GM12878 (cell line): ENCODE results near the gene LFNG. TPM values are rescaled to one million over a fixed set of nuclear protein-coding genes. Genes with fewer than 3 reads are reported as not detected.

Source experiments
- ATAC-seq: fragments of 200-7000 bp; cut with Tn5 transposase; 3 replicates; pipeline ENCODE4 v1.9.1; 2020; ENCODE audit warnings: mild to moderate bottlenecking, moderate library complexity
- BruUV-seq: library from RNA; stranded (reverse); fragments of 400-500 nt; replicated peaks from 2 replicates; lab custom pipeline; 2021; lab: Mats Ljungman, UMichigan
- CTCF ChIA-PET: fragments of 300-600 bp; sonication (Branson Sonifier 250); formaldehyde crosslinking; extraction: SDS; loops from one replicate; lab custom pipeline; 2021; ENCODE audit warnings: inconsistent platforms; lab: Yijun Ruan, JAX
- POLR2A ChIA-PET: fragments of 350-600 bp; formaldehyde crosslinking; extraction: SDS; loops from one replicate; lab custom pipeline; 2021; ENCODE audit warnings: inconsistent platforms; lab: Charles Lee
- RAD21 ChIA-PET: fragments of 300-600 bp; sonication (Branson Sonifier 250); formaldehyde crosslinking; loops from one replicate; lab custom pipeline; 2023; ENCODE audit warnings: antibody characterized with exemption; ENCODE audit not compliant: unreplicated experiment; lab: Charles Lee
- SMC1A ChIA-PET: fragments of 300-600 bp; sonication (Branson Sonifier 250); formaldehyde crosslinking; loops from one replicate; lab custom pipeline; 2023; ENCODE audit not compliant: unreplicated experiment, uncharacterized antibody; lab: Charles Lee
- DNase-seq: peaks from one replicate; pipeline ENCODE4 v3.0.0-alpha.2; 2011; ENCODE audit warnings: low read depth, low spot score
- FAIRE-seq: peaks from 3 replicates; lab custom pipeline; 2011; peaks lifted over from hg19 to GRCh38; lab: Jason Lieb, UNC
- H2AFZ ChIP-seq: 2 replicates; pipeline ENCODE4 v1.6.0; 2011; ENCODE audit warnings: low read depth, low read length, control low read depth; ENCODE audit not compliant: control insufficient read depth
- H3K27ac ChIP-seq: 2 replicates; pipeline ENCODE4 v1.5.1; 2011; ENCODE audit warnings: control low read depth; ENCODE audit not compliant: control insufficient read depth, insufficient read depth
- H3K27me3 ChIP-seq, 2 experiments: replicated peaks in 1 of 2; 2 replicates each; pipeline versions ENCODE4 v1.6.0 to v1.6.1; 2011; ENCODE audit warnings: low read length in 1 of 2; ENCODE audit not compliant: control insufficient read depth in 2 of 2, insufficient read depth in 2 of 2
- H3K36me3 ChIP-seq, 2 experiments: 2 replicates each; pipeline ENCODE4 v1.5.1; 2011; ENCODE audit warnings: low read length in 1 of 2; ENCODE audit not compliant: control insufficient read depth in 2 of 2, insufficient read depth in 2 of 2
- H3K4me1 ChIP-seq: 2 replicates; pipeline ENCODE4 v1.6.1; 2011; ENCODE audit warnings: mild to moderate bottlenecking, low read length, moderate library complexity, mixed read lengths; ENCODE audit not compliant: control insufficient read depth, insufficient read depth
- H3K4me2 ChIP-seq: 2 replicates; pipeline ENCODE4 v1.6.0; 2011; ENCODE audit warnings: control low read depth; ENCODE audit not compliant: control insufficient read depth, insufficient read depth
- H3K4me3 ChIP-seq: fragments of 200-600 bp; sonication (generic); 2 replicates; pipeline ENCODE4 v1.5.1; 2016
- H3K79me2 ChIP-seq: 2 replicates; pipeline ENCODE4 v1.6.0; 2011; ENCODE audit warnings: low read length; ENCODE audit not compliant: control insufficient read depth, insufficient read depth
- H3K9ac ChIP-seq: 2 replicates; pipeline ENCODE4 v1.8.0; 2011; ENCODE audit warnings: low read length, control low read depth, mixed read lengths; ENCODE audit not compliant: control insufficient read depth, insufficient read depth
- H3K9me3 ChIP-seq: replicated peaks from 3 replicates; pipeline ENCODE4 v1.5.1; 2011; ENCODE audit warnings: mild to moderate bottlenecking, low read length; ENCODE audit not compliant: control insufficient read depth, insufficient read depth
- H4K20me1 ChIP-seq: 2 replicates; pipeline ENCODE4 v1.6.0; 2011; ENCODE audit not compliant: control insufficient read depth, insufficient read depth
- ATF2 ChIP-seq: IDR thresholded peaks from 2 replicates; pipeline ENCODE4 v1.6.1; 2012; ENCODE audit warnings: low read length, inconsistent platforms
- BACH1 ChIP-seq: fragments of 450-650 bp; IDR thresholded peaks from 2 replicates; pipeline ENCODE4 v1.6.1; 2017; ENCODE audit warnings: mild to moderate bottlenecking, borderline replicate concordance
- CEBPB ChIP-seq, 2 experiments: fragments of 150-350 bp in 1 of 2; IDR thresholded peaks; 2 replicates each; pipeline ENCODE4 v1.6.1; 2012 to 2014; ENCODE audit warnings: low read depth in 2 of 2, low read length in 2 of 2, borderline replicate concordance in 1 of 2, inconsistent platforms in 1 of 2
- ELK1 ChIP-seq: IDR thresholded peaks from 2 replicates; pipeline ENCODE4 v1.6.1; 2012; ENCODE audit warnings: low read depth, low read length, improper control_type of control experiment
- GATAD2B ChIP-seq: fragments of 450-650 bp; conservative IDR thresholded peaks from 2 replicates; pipeline ENCODE4 v1.6.1; 2017; ENCODE audit warnings: low read depth, mild to moderate bottlenecking, moderate library complexity
- IRF3 ChIP-seq: fragments of 450-650 bp; IDR thresholded peaks from 2 replicates; pipeline ENCODE4 v1.6.1; 2014; ENCODE audit warnings: mild to moderate bottlenecking
- NFIC ChIP-seq: IDR thresholded peaks from 2 replicates; pipeline ENCODE4 v1.6.1; 2012; ENCODE audit warnings: low read depth, mild to moderate bottlenecking, inconsistent platforms, low read length, moderate library complexity
- RELB ChIP-seq: fragments of 450-650 bp; IDR thresholded peaks from 2 replicates; pipeline ENCODE4 v1.6.1; 2017; ENCODE audit warnings: low read depth, mild to moderate bottlenecking, moderate library complexity
- TCF3 ChIP-seq: IDR thresholded peaks from 2 replicates; pipeline ENCODE4 v1.6.1; 2012; ENCODE audit warnings: low read depth, mild to moderate bottlenecking, low read length, borderline replicate concordance; ENCODE audit not compliant: insufficient read depth
- ZBTB11 ChIP-seq: fragments of 450-650 bp; formaldehyde crosslinking; IDR thresholded peaks from 2 replicates; pipeline ENCODE4 v1.5.0; 2022; ENCODE audit warnings: mild to moderate bottlenecking, missing genetic modification characterization
- ZNF274 ChIP-seq: IDR thresholded peaks from one replicate; pipeline ENCODE4 v1.8.0; 2011; ENCODE audit not compliant: insufficient read length, insufficient read depth
- WGBS: methylation state at CpG from one replicate; pipeline ENCODE4 v1.1.6; 2016; ENCODE audit warnings: low lambda C conversion rate; ENCODE audit not compliant: insufficient replicate concordance, insufficient coverage; ENCODE audit errors: missing lambda C conversion rate; 5-methylcytosine and 5-hydroxymethylcytosine counted together
- in situ Hi-C: fragments of 300-500 bp; cut with MboI; formaldehyde crosslinking; loops from 9 replicates; pipeline ENCODE4 v1.14.3; 2018; ENCODE audit warnings: mixed read lengths
- intact Hi-C: fragments of 100-400 bp; cut with micrococcal nuclease; formaldehyde crosslinking; loops from one replicate; pipeline ENCODE4 v1.14.2; 2022; ENCODE audit not compliant: unreplicated experiment
- polyA plus RNA-seq, 11 experiments: library from polyadenylated mRNA; depleted of rRNA in 4 of 11; unstranded in 6 of 11; stranded (reverse) in 5 of 11; fragments of >200 nt; fragmentation: Nextera tagmentation in 4 of 11; fragmentation: Illumina TruSeq in 1 of 11; extraction: Ambion mirVana in 4 of 11; extraction: Trizol in 1 of 11; gene quantifications; 1 replicate in 1 of 11; 2 replicates in 10 of 11; pipeline versions ENCODE4 v1.2.1 to v1.2.3, GENCODE V29; 2011 to 2016; ENCODE audit warnings: inconsistent platforms in 2 of 11, missing spikeins in 2 of 11, low read depth in 1 of 11
- total RNA-seq, 4 experiments: library from RNA; depleted of rRNA in 3 of 4; stranded (reverse); fragments of >200 nt in 3 of 4; fragmentation: Illumina TruSeq in 1 of 4; extraction: Trizol in 1 of 4; gene quantifications; 2 replicates each; pipeline versions ENCODE4 v1.2.1 to v1.2.3, GENCODE V29; 2013 to 2021

LFNG gene
- total and polyA plus RNA-seq, 10 of the 15 experiments (the other 5 are each of a cell fraction or from before 2014, with no cell fraction given): 0.09 to 0.68 (median 0.33) TPM; not detected in 2

GRCh38 chr7:2521341-2521745 lies 1.8 kb downstream of the LFNG start:
- Histone ChIP-seq H3K4me2 (no peak overlapping the region), H3K9ac (no peak overlapping the region), H3K36me3 (no peaks in the 10 kb centered on the region), H3K27me3 (peaks cover 0 to 11% of the 10 kb centered on the region in 2 experiments; a peak in 3 of 4 replicates), H3K9me3 (no peaks in the 10 kb centered on the region), H2AFZ (no peak overlapping the region), H3K27ac (no peak overlapping the region), H3K4me1 (peaks cover 21% of the 10 kb centered on the region), H3K4me3 (no peak overlapping the region), H4K20me1 (no peaks in the 10 kb centered on the region), H3K79me2 (no peaks in the 10 kb centered on the region)
- in situ Hi-C loops: no loop called here
- CTCF ChIA-PET: interaction anchor here (2.2 kb wide), 1 partner anchor 46 kb away, joined by 7 read pairs; no protein-coding TSS in a partner anchor
- DNase-seq (no peak), FAIRE-seq (no peak), ATAC-seq (peak; percentile 6)
- TF ChIP-seq GATAD2B: no peak
- TF ChIP-seq BACH1: no peak
- TF ChIP-seq IRF3: no peak
- no peak for TF ChIP-seq ATF2
- TF ChIP-seq CEBPB (IDR thresholded peaks at IDR 0.05; ENCODE audit: borderline replicate concordance in 1 of 2, low read depth in 2 of 2, low read length in 2 of 2): no peak
- TF ChIP-seq RELB: no peak
- no peak for TF ChIP-seq ELK1
- no peak for TF ChIP-seq NFIC
- TF ChIP-seq ZNF274: no peak
- TF ChIP-seq TCF3: no peak
- no peak for TF ChIP-seq ZBTB11 (CRISPR knock-in tag)
- intact Hi-C loops: no loop called here
- SMC1A ChIA-PET: interaction anchor here (1.5 kb wide), 1 partner anchor 46 kb away, joined by 9 read pairs; no protein-coding TSS in a partner anchor
- POLR2A ChIA-PET: interaction anchor here (0.6 to 2.3 kb wide), 4 partner anchors 9 to 69 kb away, joined by 4 to 8 read pairs (median 6); no protein-coding TSS in a partner anchor
- BruUV-seq: no TSS peak
- RAD21 ChIA-PET: interaction anchor here (1.1 to 1.3 kb wide), 3 partner anchors 8 to 46 kb away, joined by 3 to 4 read pairs (median 4); no protein-coding TSS in a partner anchor
- WGBS: 22% methylated on average over 13 of the region's 21 CpGs
